Measurements from ENCODE around the gene ARRDC3.
"Not testable (repeated sequence)": the region's sequence is repeated elsewhere in the genome, so short reads cannot be mapped to it uniquely, and the experiment has no call there.

ARRDC3 gene

GRCh38 chr5:91357806-91358205 is 25.3 kb downstream of the ARRDC3 start:
- Mint-ChIP-seq H3K36me3 (ENCODE audit: low read depth) (peaks cover 9% of the 10 kb centered on the region), H3K4me1 (ENCODE audit: low read depth) (peaks cover 17% of the 10 kb centered on the region), H3K27me3 (peaks cover 14% of the 10 kb centered on the region), H3K4me3 (no peak overlapping the region), H3K27ac (no peak overlapping the region), H3K9me3 (peaks cover 21% of the 10 kb centered on the region)
- DNase-seq = no peak

- peaks cover 14% of the 10 kb centered on the region for H3K4me1 Mint-ChIP-seq (ENCODE audit: low read depth)
- no peak for DNase-seq
- no peak overlapping the region for H3K27ac Mint-ChIP-seq
- peaks cover 17% of the 10 kb centered on the region for H3K9me3 Mint-ChIP-seq
- no peak overlapping the region for H3K4me3 Mint-ChIP-seq
- peaks cover 14% of the 10 kb centered on the region for H3K27me3 Mint-ChIP-seq
- H3K36me3 Mint-ChIP-seq (ENCODE audit: low read depth) = peaks cover 5% of the 10 kb centered on the region
Observed at GRCh38 chr5:91357012-91357634, 26.0 kb downstream of the ARRDC3 start.

DNA sequence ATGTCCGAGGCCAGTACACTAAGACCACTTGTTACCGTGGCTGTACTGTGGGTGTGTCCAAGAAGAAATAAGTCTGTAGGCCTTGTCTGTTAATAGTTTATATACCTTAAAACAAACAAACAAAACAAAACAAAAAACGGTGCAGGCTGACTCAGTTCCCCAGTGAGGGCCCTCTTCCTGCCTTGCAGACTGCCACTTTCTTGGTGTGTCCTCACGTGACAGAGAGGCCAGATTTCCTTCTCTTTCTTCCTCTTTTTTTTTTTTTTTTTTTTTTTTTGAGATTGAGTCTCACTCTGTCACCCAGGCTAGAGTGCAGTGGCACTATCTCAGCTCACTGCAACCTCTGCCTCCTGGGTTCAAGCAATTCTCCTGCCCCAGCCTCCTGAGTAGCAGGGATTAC is 28.2 kb downstream of the ARRDC3 start:
- not testable (repeated sequence) for DNase-seq; H3K4me1 Mint-ChIP-seq (ENCODE audit: low read depth); H3K4me3 Mint-ChIP-seq; H3K9me3 Mint-ChIP-seq; H3K36me3 Mint-ChIP-seq (ENCODE audit: low read depth); H3K27ac Mint-ChIP-seq
- peaks cover 14% of the 10 kb centered on the region for H3K27me3 Mint-ChIP-seq

- H3K27me3 Mint-ChIP-seq = peaks cover 9% of the 10 kb centered on the region
Observed at GRCh38 chr5:91352831-91353695, 30.1 kb downstream of the ARRDC3 start.

GRCh38 chr5:91345461-91345860 is 37.7 kb downstream of the ARRDC3 start:
- H3K9me3 Mint-ChIP-seq = peaks cover 7% of the 10 kb centered on the region
- no peak overlapping the region for H3K27ac Mint-ChIP-seq
- no peak for DNase-seq
- H3K4me3 Mint-ChIP-seq = no peak overlapping the region
- no peaks in the 10 kb centered on the region for H3K27me3 Mint-ChIP-seq
- H3K36me3 Mint-ChIP-seq (ENCODE audit: low read depth) = no peaks in the 10 kb centered on the region
- peaks cover 3% of the 10 kb centered on the region for H3K4me1 Mint-ChIP-seq (ENCODE audit: low read depth)

More at GRCh38 chr5:91352831-91353695, 30.1 kb downstream of the ARRDC3 start:
- Mint-ChIP-seq H3K9me3 (peaks cover 7% of the 10 kb centered on the region), H3K4me1 (ENCODE audit: low read depth) (peaks cover 3% of the 10 kb centered on the region), H3K36me3 (ENCODE audit: low read depth) (no peaks in the 10 kb centered on the region), H3K27ac (no peak overlapping the region), H3K4me3 (no peak overlapping the region)
- DNase-seq = no peak

GRCh38 chr5:91344661-91345200 is 38.4 kb downstream of the ARRDC3 start:
- not testable (repeated sequence) for H3K4me3 Mint-ChIP-seq

DNA sequence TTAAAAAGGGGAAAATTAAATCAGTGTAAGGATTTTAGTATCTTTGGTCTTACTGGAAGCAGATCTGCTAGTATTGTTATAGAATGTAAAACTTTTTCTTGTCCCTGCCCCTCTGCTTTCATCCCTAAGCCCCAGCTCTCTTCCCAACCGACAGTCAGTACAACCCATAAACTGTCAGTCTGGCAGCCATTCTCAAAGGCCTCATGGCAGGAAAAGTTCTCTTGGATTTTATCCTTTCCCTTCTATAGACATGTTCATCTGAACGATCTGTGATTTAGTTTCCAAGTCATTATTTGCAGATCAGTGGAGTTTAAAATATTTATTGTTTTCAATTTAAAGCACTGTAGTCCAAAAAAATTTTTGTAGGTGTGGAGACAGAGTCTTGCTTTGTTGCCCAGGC is 39.2 kb downstream of the ARRDC3 start:
- no peak for DNase-seq
- no peak overlapping the region for H3K27ac Mint-ChIP-seq
- no peaks in the 10 kb centered on the region for H3K36me3 Mint-ChIP-seq (ENCODE audit: low read depth)
- H3K4me1 Mint-ChIP-seq (ENCODE audit: low read depth) = no peaks in the 10 kb centered on the region
- H3K27me3 Mint-ChIP-seq = no peaks in the 10 kb centered on the region
- peaks cover 7% of the 10 kb centered on the region for H3K9me3 Mint-ChIP-seq
- no peak overlapping the region for H3K4me3 Mint-ChIP-seq

More at GRCh38 chr5:91344661-91345200, 38.4 kb downstream of the ARRDC3 start:
- not testable (repeated sequence) for DNase-seq; H3K9me3 Mint-ChIP-seq; H3K27ac Mint-ChIP-seq; H3K4me1 Mint-ChIP-seq (ENCODE audit: low read depth); H3K36me3 Mint-ChIP-seq (ENCODE audit: low read depth); H3K27me3 Mint-ChIP-seq

GRCh38 chr5:91342931-91343330 is 40.2 kb downstream of the ARRDC3 start:
- DNase-seq; H3K4me3 Mint-ChIP-seq; H3K36me3 Mint-ChIP-seq (ENCODE audit: low read depth); H3K4me1 Mint-ChIP-seq (ENCODE audit: low read depth); H3K27me3 Mint-ChIP-seq; H3K27ac Mint-ChIP-seq; H3K9me3 Mint-ChIP-seq: not testable (repeated sequence)

DNA sequence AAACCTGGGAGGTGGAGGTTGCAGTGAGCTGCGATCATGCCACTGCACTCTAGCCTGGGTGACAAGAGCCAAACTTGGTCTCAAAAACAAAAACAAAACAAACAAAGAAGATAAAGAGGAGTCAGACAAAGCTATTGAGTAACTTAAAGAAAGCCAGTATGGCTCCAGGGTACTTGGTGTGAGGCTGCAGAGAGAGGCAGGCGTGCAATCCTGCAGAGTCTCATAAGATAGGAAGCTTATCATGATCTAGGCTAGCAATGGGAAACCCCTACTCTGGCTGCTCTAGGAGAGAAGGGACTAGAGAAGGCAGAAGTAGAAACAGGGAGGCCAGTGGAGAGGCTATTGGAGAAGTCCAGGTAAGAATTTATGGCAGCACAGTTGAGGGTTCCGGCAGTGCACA is 42.0 kb downstream of the ARRDC3 start:
- H3K4me1 Mint-ChIP-seq (ENCODE audit: low read depth) = no peaks in the 10 kb centered on the region
- H3K4me3 Mint-ChIP-seq = no peak overlapping the region
- no peak for DNase-seq
- no peaks in the 10 kb centered on the region for H3K27me3 Mint-ChIP-seq
- no peaks in the 10 kb centered on the region for H3K36me3 Mint-ChIP-seq (ENCODE audit: low read depth)
- H3K9me3 Mint-ChIP-seq = no peaks in the 10 kb centered on the region
- no peak overlapping the region for H3K27ac Mint-ChIP-seq

DNA sequence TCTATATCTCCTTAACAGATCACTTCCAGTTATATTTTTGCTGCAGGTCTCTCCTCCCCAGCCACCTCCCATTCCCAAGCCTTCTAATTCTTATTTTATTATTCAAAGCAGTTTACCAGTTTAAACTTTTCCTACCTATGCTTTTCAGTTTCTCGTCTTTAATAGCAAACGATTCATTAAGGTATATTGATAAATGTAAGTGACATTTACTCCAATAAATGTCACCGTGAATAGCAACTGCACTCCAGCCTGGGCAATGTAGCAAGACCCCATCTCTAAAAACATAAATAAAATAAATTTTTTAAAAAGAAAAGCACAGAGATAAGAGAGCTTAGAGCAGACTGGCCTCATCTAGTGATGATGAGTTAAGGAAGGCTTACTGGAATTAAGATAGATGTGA is 42.6 kb downstream of the ARRDC3 start:
- Mint-ChIP-seq H3K9me3 (no peaks in the 10 kb centered on the region), H3K4me3 (no peak overlapping the region), H3K27me3 (no peaks in the 10 kb centered on the region), H3K36me3 (ENCODE audit: low read depth) (no peaks in the 10 kb centered on the region), H3K4me1 (ENCODE audit: low read depth) (no peaks in the 10 kb centered on the region), H3K27ac (no peak overlapping the region)
- DNase-seq = no peak

GRCh38 chr5:91339063-91339705 is 43.9 kb downstream of the ARRDC3 start:
- DNase-seq = no peak

GRCh38 chr5:91332267-91333045 is 50.7 kb downstream of the ARRDC3 start:
- Mint-ChIP-seq H3K27ac (peak overlapping the region; percentile 65), H3K4me1 (ENCODE audit: low read depth) (peaks cover 29% of the 10 kb centered on the region), H3K4me3 (no peak overlapping the region), H3K9me3 (no peaks in the 10 kb centered on the region), H3K27me3 (no peaks in the 10 kb centered on the region), H3K36me3 (ENCODE audit: low read depth) (no peaks in the 10 kb centered on the region)
- no peak for DNase-seq

More at GRCh38 chr5:91339063-91339705, 43.9 kb downstream of the ARRDC3 start:
- Mint-ChIP-seq H3K27ac (no peak overlapping the region), H3K4me3 (no peak overlapping the region), H3K36me3 (ENCODE audit: low read depth) (no peaks in the 10 kb centered on the region), H3K9me3 (no peaks in the 10 kb centered on the region), H3K27me3 (no peaks in the 10 kb centered on the region), H3K4me1 (ENCODE audit: low read depth) (no peaks in the 10 kb centered on the region)

DNA sequence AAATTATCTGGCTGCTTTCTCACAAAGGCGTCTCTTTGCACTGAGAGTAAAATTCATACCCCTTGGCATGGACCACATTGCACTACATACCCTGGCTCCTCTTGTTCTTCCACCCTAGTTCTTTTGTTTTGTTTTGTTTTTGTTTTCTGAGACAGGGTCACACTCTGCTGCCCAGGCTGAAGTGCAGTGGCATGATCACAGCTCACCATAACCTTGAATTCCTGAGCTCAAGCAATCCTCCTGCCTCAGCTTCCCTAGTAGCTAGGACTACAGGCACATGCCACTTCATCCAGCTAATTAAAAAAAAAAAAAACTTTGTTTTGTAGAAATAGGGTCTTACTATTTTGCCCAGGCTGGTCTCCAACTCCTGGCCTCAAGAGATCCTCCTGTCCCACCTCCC is 51.4 kb downstream of the ARRDC3 start:
- peaks cover 29% of the 10 kb centered on the region for H3K4me1 Mint-ChIP-seq (ENCODE audit: low read depth)
- no peaks in the 10 kb centered on the region for H3K27me3 Mint-ChIP-seq
- no peak overlapping the region for H3K27ac Mint-ChIP-seq
- DNase-seq = no peak
- H3K36me3 Mint-ChIP-seq (ENCODE audit: low read depth) = no peaks in the 10 kb centered on the region
- no peaks in the 10 kb centered on the region for H3K9me3 Mint-ChIP-seq
- H3K4me3 Mint-ChIP-seq = no peak overlapping the region

DNA sequence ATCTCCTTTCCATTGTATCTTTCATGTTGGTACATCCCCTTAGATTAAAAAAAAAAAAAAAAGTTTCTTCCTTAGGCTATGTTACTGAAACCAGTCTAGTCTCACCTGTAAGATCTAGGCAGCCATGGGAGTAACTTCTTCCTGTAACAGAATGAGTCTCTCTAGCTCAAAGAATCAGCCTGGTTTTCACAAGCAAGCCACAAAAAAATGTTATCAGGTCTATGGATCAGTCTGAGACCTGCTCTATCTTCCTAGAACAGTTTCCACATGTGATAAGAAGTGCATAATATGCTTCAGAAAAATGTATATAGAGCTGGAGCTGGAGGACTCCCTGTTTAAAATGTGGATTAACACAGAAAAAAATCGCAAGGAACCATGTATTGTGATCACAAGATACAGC is 53.8 kb downstream of the ARRDC3 start:
- Mint-ChIP-seq H3K4me1 (ENCODE audit: low read depth) (peaks cover 29% of the 10 kb centered on the region), H3K4me3 (no peak overlapping the region), H3K27ac (no peak overlapping the region), H3K27me3 (no peaks in the 10 kb centered on the region), H3K36me3 (ENCODE audit: low read depth) (no peaks in the 10 kb centered on the region), H3K9me3 (no peaks in the 10 kb centered on the region)
- DNase-seq = no peak
